ENCODE measurements around the gene IL27RA.
A peak's percentile ranks its signal among the peaks of the same experiment; 100 is the strongest.

Gene IL27RA

DNA sequence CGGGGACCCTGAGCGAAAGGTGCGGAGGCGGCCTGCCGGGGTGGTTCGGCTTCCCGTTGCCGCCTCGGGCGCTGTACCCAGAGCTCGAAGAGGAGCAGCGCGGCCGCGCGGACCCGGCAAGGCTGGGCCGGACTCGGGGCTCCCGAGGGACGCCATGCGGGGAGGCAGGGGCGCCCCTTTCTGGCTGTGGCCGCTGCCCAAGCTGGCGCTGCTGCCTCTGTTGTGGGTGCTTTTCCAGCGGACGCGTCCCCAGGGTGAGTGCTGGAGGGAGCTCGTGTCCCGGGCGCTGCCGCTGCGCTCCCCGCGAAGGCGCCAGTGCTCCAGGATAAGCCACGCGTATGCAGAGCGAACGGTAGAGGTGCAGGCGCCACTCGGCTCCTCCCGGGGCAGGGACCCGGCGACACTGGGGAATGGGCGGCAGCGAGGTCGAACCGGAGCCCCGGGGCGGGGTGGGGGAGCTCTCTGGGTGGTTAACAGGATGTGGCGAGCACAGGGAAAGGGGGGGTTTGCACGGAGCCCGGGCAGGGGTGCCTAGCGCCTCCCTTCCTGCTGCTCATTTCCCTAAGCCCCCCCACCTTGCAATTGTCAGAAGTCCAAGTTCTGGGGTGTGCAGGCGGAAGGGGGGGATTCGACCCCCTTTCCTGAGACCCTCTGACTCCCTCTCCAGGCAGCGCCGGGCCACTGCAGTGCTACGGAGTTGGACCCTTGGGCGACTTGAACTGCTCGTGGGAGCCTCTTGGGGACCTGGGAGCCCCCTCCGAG is at the start of gene IL27RA:
Gene IL27RA (plus strand): TSS at position 44 of the 762 bp plus-strand sequence. CDS start 111 bp downstream, at position 155.
- DNase-seq (ENCODE audit: low read depth), result peak; percentile 31

DNA sequence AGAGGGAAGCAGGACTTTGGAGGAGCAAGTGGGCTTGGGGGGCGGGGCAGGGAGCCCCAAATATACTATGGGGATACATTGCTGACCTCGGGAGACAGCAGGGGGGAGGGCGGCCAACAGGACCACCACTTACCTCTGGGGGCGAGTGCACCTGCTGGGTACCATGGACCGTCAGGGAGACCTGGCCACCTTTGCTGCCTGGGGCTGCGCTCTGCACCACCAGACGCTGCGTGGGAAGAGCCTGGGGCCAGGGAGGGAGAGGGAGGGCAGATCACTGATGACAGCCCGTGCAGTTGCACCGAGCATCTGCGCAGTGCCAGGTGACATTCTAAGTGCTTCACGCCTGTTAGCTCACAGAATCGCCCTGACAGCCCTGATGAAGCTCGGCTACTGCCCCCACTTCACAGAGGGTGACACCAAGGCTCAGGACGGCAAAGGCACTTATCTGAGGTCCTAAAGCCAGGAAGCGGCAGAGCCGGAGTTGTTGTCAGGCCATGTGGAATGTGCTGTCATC is 49.5 kb upstream of the IL27RA start:
- no peak for DNase-seq (ENCODE audit: low read depth)

DNA sequence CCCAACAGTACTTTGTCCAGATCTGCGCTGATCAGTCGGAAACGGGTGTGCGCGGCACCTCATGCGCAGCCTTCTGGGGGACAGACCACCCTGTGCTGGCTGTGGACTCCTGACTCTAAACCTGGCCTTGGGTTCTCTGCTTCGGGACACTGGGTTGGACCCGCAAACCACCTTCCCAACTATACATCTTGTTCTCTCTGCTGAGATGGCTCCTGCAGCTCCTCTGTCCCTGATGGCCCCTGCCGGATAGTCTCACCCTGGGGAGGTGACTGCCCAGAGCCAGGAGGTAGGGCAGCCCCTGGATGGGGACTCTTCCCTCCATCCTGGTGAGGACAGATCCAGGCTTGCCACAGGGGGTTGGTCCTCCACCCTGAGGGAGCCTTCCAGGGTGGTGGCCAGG is 48.8 kb upstream of the IL27RA start:
- no peak for DNase-seq (ENCODE audit: low read depth)

DNA sequence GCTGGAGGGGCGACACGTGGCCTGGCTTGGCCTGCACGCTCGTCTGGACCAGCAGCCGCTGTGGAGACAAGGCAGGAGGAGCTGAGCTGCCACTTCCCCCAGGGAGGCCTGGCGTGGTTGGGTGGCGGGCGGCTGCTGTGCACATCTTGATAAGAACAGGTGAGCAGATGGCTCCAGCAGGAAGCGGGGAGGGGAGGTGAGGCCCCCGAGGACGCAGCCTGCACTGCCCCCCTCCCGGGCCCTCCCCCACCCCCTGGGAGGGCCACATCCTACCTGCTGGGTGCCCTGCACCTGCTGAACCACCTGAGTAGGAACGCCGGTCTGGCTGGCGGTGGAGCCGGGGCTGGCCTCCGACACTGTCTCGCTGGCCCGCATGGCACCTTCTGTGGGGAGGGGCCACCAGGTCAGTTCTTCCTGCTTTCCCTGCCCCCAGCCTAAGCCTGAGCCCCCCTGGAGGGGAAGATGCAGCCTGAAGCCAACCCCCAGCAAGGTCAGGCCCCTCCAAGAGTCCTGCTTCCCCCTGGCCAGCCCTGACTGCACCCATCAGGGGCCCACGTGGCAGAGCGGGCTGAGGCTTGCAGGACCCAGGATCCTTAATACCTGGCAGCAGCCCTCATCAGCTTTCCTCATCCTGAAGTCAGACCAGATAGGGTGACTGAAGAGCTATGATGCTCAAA is 48.2 kb upstream of the IL27RA start:
- DNase-seq (ENCODE audit: low read depth), result no peak

DNA sequence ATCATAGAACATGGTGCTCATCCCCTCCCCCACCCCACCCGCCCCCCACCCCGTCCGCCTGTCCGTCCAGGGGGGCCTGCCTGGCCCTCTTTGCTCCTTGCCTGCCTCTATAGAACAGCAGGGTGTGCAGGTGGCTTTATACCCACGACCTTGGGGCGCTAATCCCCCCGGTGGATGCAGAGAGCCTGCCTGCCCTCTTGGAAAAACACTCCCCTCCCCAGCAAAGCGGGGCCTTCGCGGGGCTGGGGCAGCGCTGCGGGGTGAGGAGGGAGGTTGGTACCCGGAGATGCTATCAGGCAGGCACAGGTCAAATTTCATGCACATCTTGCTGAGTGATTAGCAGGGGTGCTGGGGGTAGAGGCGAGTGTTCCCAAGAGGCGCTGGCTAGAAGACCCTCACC is 47.4 kb upstream of the IL27RA start:
- no peak for DNase-seq (ENCODE audit: low read depth)

DNA sequence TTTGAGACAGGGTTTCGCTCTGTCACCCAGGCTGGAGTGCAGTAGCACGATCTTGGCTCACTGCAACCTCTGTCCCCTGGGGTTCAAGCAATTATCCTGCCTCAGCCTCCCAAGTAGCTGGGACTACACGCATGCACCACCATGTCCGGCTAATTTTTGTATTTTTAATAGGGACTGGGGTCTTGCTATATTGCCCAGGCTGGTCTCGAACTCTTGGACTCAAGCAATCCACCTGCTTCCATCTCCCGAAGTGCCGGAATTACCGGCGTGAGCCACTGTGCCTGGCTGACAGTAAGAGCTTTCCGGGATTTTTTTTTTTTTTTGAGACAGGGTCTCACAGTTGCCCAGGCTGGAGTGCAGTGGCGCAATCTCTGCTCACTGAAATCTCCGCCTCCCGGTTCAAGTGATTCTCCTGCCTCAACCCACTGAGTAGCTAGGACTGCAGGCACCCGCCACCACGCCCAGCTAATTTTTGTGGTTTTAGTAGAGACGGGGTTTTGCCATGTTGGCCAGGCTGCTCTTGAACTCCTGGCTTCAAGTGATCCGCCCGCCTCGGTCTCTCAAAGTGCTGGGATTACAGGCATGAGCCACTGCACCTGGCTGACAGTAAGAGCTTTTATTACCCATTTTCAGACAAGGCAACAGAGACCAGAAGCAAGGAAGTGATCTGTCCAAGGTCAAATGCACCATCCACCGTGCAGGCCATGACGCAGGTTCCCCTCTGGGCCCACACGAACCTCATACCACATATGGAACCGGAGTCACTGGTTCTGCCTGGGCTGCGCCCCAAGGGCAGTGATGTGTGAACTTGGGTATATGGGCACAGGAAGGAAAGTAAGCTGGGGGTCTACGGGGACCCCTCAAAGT is 46.5 kb upstream of the IL27RA start:
- no peak for DNase-seq (ENCODE audit: low read depth)

DNA sequence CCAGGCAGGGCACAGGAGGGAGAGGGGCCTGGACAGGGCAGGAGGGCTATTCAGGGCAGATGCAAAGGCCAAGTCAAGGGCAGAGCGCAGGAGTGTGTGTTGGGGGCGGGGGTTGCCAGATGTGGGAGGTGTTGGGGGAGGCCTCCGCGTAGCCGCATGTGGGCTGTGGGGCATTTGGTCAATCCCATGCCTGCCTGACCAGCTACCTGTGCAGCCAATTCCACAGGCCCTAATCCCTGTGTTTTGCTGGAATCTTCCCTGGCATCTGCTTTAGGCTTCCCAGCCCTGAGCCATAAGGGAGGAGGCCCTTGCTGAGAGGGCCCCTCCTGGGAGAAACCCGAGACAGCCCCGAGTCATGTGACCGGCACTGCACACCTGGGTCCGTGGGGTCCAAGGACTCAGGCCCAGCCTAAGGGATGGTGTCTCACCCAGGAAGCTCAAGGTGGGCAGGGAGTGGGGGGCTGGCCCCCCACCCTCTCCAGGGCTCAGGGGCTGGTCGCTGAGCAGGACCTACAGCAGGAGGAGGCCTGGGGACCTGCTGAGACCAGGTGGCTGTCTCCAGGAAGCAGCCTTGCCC is 45.7 kb upstream of the IL27RA start:
- no peak for DNase-seq (ENCODE audit: low read depth)

DNA sequence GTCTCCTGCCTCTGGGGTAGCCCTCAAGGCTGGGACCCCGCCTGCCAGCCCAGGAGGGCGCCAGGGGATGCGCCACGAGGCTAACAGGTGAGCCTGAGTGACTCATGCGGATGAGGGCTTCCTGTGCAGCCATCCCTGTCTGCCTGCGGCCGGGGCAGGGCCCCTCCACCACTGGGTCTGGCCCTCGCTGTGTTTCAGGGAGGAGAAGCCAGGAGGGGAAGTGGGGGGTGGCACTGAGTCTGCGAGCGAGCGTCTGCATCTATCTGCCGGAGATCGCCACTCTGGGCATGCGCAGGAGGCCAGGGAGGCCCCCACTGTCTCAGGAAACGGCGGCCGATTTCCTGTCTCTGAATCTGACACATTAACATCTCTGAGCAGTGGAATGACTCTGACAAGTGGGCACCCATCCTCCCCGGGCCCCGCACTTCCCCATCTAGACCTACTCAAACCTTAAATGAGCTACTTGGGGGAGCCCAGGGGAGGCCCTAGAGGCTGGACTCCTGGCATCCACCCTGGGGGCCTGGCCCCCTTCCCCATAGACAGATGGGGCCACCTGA is 45.1 kb upstream of the IL27RA start:
- DNase-seq (ENCODE audit: low read depth), result no peak

DNA sequence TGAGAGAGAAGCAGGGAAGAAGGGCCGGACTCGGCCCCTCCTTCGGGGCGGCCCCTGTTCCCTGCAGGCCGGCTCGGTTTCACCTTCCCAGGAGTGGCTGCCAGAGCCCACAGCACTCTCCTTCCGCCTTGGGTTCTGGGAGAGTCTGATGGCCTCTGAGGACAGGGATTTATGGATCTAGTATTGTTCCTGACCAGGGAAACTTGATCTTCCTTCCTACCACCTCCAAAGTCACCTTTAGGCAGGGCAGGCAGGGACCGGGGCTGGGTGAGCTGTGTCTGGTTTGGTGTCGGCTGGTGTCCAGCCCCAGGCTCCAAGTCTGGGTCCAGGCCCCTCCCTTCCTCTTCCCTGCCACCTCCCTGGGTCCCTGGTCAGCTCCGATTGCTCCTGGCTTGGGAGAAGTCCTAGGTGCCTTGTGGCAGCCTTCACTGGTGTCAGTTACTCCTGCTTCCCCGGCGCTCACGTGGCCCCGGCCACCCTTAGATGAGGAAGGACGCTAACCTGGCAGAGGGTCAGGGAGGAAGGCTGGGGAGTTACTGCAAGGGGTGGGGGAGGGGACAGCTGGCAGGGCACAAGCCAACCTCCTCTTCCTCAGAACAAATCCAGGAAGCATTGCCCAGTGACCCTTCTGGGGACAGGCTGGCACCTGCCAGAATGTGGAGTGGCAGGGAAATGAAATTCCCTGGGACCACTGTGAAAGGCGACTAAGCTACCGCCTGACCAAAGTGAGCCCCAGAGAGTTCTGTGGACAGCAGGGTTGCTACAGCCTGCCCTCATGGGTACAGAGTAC is 44.3 kb upstream of the IL27RA start:
- DNase-seq (ENCODE audit: low read depth), result no peak

DNA sequence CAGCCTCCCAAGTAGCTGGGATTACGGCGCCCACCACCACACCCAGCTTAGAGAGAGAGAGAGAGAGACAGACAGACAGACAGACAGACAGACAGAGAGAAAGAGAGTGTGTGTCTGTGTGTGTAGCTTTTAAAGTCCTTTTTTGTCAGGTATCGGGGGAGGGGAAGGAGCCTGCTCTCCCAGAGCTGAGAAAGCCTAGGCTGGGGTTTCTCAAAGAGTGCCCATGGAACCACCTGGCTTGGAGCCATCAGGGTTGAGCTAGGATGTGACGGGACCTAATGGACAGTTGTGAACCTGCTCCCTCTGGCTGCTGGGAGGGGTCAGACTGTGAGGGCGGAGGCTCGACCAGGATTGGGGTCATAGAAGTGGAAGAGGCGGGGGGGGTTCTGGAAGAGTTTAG is 42.1 kb upstream of the IL27RA start:
- DNase-seq (ENCODE audit: low read depth), result no peak

DNA sequence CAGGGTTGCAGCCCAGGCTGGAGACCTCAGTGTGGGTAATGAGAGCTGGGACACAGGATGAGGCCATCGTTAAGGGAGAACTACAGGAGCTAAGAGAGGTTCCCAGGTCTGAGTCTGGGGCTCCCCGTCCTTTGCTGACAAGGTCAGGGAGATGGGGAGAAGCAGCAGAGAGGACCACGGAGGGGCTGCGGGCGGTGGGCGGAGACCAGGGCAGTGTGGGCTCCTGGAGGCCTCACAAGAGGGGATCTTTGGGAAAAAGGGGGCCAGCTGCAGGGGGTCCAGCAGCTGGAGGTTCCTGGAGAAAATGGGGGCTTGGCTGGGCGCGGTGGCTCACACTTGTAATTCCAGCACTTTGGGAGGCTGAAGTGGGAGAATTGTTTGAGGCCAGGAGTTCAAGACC is 41.5 kb upstream of the IL27RA start:
- no peak for DNase-seq (ENCODE audit: low read depth)

DNA sequence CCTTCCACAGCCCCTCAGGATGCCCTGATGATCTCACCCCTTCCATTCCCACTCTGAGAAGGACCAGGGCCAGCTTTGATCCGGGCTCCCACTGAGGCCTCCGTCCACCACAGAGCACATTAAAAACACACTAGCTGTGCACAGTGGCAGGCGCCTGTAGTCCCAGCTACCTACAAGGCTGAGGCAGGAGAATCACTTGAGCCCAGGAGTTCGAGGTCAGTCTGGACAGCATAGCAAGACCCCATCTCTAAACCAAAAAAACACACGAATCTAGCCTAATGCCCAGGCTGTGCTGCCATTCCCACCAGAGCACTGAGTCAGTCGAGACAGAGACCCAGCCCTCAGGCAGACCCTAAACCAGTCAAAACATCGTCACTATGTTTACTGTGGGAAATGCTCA is 39.5 kb upstream of the IL27RA start:
- no peak for DNase-seq (ENCODE audit: low read depth)

DNA sequence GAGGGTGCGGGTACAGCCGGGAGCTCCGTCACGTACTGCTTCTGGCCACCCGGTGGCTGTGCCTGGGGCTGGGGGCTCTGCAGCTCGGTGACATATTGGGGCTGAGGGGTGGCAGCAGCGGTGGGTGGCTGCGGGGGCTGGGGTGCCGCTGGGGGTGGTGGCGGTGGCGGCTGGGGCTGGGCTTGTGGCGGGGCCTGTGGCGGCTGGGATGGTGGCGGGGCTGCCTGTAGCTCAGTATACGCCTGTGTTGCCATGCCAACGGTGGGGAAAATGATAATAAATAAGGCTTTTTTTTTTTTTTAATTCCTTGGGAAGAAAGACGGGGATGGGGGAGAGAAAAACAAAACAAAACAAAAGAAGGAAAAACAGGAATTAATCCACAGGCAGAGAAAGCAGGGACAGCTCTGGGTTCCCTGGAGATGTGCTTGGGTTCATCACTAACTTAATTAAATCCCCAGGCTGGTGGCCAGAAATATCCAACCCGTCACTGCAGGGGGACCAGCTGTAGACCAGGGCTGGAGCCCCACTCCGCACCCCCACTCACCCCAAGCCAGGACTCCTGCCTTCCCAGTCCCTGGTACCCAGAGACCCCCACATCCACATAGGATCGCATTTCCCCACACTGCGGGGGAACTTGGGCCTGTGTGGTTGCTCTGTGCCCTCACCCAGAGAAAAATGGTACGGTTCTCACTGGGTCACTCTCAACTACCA is 37.8 kb upstream of the IL27RA start:
- DNase-seq (ENCODE audit: low read depth), result no peak

DNA sequence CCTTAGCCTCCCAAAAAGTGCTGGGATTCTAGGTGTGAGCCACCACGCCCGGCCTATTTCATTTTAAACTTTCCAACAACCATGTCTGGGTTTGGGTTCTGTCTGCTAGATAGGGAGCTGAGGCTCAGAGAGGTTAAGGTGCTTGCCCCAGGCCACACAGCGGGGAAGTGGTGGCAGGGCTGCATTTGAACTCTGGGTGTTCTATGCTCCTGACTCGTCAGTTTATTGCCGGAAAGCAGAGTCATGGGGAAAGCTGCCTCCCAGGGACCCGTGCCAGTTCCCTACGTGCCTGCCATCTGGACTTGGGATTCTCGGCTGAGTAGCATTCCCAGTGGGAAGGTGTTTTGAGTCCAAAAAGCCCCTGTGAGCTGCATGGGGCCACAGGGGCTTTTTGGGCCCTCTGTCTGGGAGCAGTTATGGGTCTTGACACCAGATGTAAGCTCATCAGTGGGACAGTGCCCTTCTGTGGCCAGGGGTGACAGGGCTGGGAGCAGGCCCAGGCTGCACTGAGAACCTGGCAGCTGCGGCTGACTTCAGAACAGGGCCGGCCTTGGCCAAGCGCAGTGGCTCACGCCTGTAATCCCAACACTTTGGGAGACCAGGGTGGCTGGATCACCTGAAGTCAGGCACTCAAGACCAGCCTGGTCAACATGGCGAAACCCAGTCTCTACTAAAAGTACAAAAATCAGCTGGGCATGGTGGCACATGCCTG is 36.4 kb upstream of the IL27RA start:
- DNase-seq (ENCODE audit: low read depth), result no peak

DNA sequence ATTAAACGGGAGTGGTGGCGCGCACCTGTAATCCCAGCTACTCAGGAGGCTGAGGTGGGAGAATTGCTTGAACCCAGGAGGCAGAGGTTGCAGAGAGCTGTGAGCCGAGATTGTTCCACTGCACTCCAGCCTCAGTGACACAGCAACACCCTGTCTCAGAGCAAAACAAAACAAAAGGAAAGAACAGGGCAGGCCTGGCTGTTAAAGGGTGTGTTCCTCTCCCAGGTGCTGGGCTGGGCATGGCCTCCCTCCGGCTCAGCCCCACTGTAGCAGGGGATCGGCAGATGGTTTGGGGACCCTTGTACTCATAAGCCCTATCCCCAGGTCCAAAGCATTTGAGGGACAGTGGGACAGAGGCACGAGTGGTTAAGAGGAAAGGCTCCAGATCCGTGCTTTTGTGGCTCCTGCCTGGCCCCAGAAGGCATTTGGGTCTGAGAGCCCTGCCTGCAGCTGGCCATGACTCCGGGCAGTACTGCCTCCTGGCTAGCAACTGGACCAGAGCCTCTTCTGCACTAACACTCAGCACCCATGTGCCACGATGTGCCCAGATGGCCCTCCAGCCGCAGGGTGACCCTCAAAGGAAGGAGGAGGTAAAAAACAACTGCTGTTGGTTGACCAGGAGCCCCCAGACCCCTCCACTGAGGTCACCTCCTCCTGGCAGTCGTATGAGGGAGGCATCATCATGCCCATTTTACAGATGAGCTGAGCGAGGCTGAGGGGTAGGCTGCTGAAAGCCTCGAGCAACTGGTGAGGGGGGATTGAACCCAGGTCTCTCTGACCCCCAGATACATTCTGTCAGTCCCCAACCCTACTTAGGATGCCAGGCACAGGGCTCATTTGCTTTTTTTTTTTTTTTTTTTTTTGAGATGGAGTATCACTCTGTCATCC is 35.4 kb upstream of the IL27RA start:
- DNase-seq (ENCODE audit: low read depth), result no peak

DNA sequence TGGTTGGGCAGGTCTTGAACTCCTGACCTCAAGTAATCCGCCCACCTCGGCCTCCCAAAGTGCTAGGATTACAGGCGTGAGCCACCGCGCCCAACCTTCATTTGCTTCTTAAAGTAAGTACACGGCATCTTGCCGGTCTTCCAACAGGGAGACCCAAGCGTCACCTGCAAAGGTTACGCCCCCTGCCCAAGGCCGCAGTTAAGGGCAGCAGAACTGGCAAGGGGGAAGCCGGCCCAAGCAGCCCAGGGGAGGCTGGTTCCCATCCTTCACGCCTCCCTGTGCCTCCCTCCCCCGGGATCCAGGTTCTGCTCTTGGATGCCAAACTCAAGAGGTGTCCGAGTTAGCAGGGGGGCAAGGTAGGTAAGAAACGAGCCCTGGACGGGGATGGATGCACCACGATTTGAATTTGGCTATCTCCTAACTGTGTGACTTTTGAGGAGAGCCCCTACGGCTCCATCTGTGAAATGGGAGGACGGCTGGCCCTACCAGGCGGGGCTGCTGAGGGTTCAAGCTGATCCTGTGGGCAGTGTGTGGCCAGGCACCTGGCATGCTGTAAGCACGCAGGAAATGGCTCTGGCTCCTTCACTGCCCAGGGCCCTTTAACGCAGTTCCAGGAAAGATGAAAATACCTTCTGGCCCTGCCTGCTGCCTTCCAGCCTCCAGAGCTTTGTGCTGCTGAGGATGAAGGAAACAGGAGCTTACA is 34.5 kb upstream of the IL27RA start:
- DNase-seq (ENCODE audit: low read depth), result no peak

DNA sequence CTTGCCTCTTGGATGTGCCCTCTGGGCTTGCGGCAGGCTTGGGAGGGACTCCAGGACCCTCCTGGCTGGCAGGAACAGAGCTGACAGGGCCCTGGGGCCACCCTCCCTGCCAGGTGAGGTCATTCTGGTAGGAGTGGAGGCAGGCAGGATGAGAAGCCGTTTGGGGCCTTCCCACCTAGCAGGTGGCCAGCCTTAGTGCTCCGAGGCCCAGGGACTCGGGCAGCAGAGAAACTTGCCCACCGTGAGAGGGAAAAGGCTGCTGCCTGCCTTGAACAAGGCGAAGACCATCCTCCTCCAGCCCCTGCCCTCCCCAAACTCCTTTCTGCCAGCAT is 34.0 kb upstream of the IL27RA start:
- DNase-seq (ENCODE audit: low read depth), result no peak

DNA sequence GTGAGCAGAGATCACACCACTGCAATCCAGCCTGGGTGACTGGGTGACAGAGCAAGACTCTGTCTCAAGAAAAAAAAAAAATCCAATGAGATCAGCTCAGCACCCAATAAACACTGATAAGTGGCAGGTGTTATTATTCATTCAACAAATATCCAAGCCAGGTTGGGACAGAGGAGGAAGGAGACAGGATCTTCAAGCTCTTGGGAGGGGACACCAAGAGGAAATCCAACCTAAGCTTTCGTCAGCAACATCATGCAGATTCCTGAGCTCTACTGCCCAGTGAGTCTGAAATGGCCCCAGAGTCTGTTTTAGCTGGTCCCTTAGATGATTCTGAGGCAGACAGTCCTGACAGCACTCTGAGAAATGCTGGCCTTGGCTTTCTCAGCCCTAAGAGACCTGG is 33.1 kb upstream of the IL27RA start:
- no peak for DNase-seq (ENCODE audit: low read depth)

Data from HS-5 (cell line).